HepG2 (cell line): ENCODE data around the gene PHKG2. TPM values are rescaled to one million over a fixed set of nuclear protein-coding genes. Genes with fewer than 3 reads are reported as not detected.

Experiments
- GATAD2A ChIP-seq: IDR thresholded peaks from 2 replicates; pipeline ENCODE4 v1.6.1; 2016
- HES4 ChIP-seq: sonication (generic); formaldehyde crosslinking; IDR thresholded peaks from 2 replicates; pipeline ENCODE4 v1.9.0; 2021; ENCODE audit warnings: mild to moderate bottlenecking, missing genetic modification reagents, borderline replicate concordance
- NCOA2 ChIP-seq: sonication (generic); formaldehyde crosslinking; IDR thresholded peaks from 2 replicates; pipeline ENCODE4 v1.8.0; 2022; ENCODE audit warnings: inconsistent platforms
- NCOA5 ChIP-seq: sonication (generic); formaldehyde crosslinking; IDR thresholded peaks from 2 replicates; pipeline ENCODE4 v1.4.0; 2020; ENCODE audit warnings: missing genetic modification reagents
- PAX8 ChIP-seq: sonication (generic); formaldehyde crosslinking; IDR thresholded peaks from 2 replicates; pipeline ENCODE4 v1.8.0; 2022; ENCODE audit warnings: mild to moderate bottlenecking, missing genetic modification reagents, borderline replicate concordance
- POLR2A ChIP-seq, 2 experiments: IDR thresholded peaks; 2 replicates each; pipeline ENCODE4 v1.6.1; 2011; ENCODE audit warnings: low read depth in 2 of 2, low read length in 2 of 2, mild to moderate bottlenecking in 1 of 2, moderate library complexity in 1 of 2; ENCODE audit not compliant: insufficient read depth in 1 of 2
- RBM22 ChIP-seq: fragments of 200-400 bp; formaldehyde crosslinking; optimal IDR thresholded peaks from 2 replicates; pipeline ENCODE3; 2017; ENCODE audit warnings: mild to moderate bottlenecking, low read length, moderate library complexity
- SIX1 ChIP-seq: sonication (generic); formaldehyde crosslinking; IDR thresholded peaks from 2 replicates; pipeline ENCODE4 v1.4.0; 2020; ENCODE audit warnings: missing genetic modification reagents, borderline replicate concordance
- TMF1 ChIP-seq: sonication (generic); formaldehyde crosslinking; IDR thresholded peaks from 2 replicates; pipeline ENCODE4 v1.8.1; 2022; ENCODE audit warnings: low read depth, missing genetic modification reagents
- ZBTB1 ChIP-seq: sonication (generic); formaldehyde crosslinking; IDR thresholded peaks from 2 replicates; pipeline ENCODE4 v1.4.0; 2020; ENCODE audit warnings: missing genetic modification reagents, borderline replicate concordance
- ZNF234 ChIP-seq: sonication (generic); formaldehyde crosslinking; conservative IDR thresholded peaks from 2 replicates; pipeline ENCODE4 v1.5.1; 2020; ENCODE audit warnings: mild to moderate bottlenecking, missing genetic modification reagents
- ZNF317 ChIP-seq: sonication (generic); formaldehyde crosslinking; IDR thresholded peaks from 2 replicates; pipeline ENCODE4 v1.5.0; 2020; ENCODE audit warnings: mild to moderate bottlenecking, missing genetic modification reagents
- ZNF333 ChIP-seq: sonication (generic); formaldehyde crosslinking; IDR thresholded peaks from 2 replicates; pipeline ENCODE4 v1.4.0; 2020; ENCODE audit warnings: mild to moderate bottlenecking, missing genetic modification reagents, borderline replicate concordance
- ZNF501 ChIP-seq: sonication (generic); formaldehyde crosslinking; IDR thresholded peaks from 2 replicates; pipeline ENCODE4 v1.5.1; 2020; ENCODE audit warnings: mild to moderate bottlenecking, moderate library complexity, missing genetic modification reagents
- ZNF7 ChIP-seq: IDR thresholded peaks from 2 replicates; pipeline ENCODE4 v1.6.1; 2016; ENCODE audit warnings: missing biosample characterization, missing genetic modification reagents
- ZNF790 ChIP-seq: sonication (generic); formaldehyde crosslinking; IDR thresholded peaks from 2 replicates; pipeline ENCODE4 v1.8.0; 2022; ENCODE audit warnings: missing genetic modification reagents, mild to moderate bottlenecking, borderline replicate concordance
- ZSCAN31 ChIP-seq: sonication (generic); formaldehyde crosslinking; IDR thresholded peaks from 2 replicates; pipeline ENCODE4 v1.5.0; 2020; ENCODE audit warnings: low read depth, mild to moderate bottlenecking, missing genetic modification reagents
- polyA plus RNA-seq, 8 experiments: library from polyadenylated mRNA; depleted of rRNA in 3 of 8; stranded (reverse) in 7 of 8; unstranded in 1 of 8; fragments of >200 nt; fragmentation: Illumina TruSeq in 4 of 8; extraction: Trizol in 4 of 8; gene quantifications; 2 replicates each; pipeline versions ENCODE4 v1.2.1 to v1.2.3, GENCODE V29; 2011 to 2016; ENCODE audit warnings: low read depth in 4 of 8, missing spikeins in 1 of 8, mixed read lengths in 1 of 8; ENCODE audit not compliant: insufficient read depth in 1 of 8
- total RNA-seq, 5 experiments: library from RNA; depleted of rRNA; stranded (reverse); fragments of >200 nt; fragmentation: Illumina TruSeq; extraction: Trizol; gene quantifications; 2 replicates each; pipeline ENCODE4 v1.2.3, GENCODE V29; 2016; ENCODE audit warnings: low read depth in 1 of 5
- TF ChIP-seq, protein P1 (sequence below): sonication (generic); formaldehyde crosslinking; IDR thresholded peaks from 2 replicates; pipeline ENCODE4 v1.5.1; 2020; ENCODE audit warnings: missing genetic modification reagents, mild to moderate bottlenecking, borderline replicate concordance
- TF ChIP-seq, protein P2 (sequence below): sonication (generic); formaldehyde crosslinking; IDR thresholded peaks from 2 replicates; pipeline ENCODE4 v1.5.0; 2020; ENCODE audit warnings: missing genetic modification reagents, mild to moderate bottlenecking, borderline replicate concordance
- TF ChIP-seq, protein P3 (sequence below): sonication (generic); formaldehyde crosslinking; IDR thresholded peaks from 2 replicates; pipeline ENCODE4 v1.4.0; 2020; ENCODE audit warnings: missing genetic modification reagents
- TF ChIP-seq, protein P4 (sequence below): sonication (generic); formaldehyde crosslinking; IDR thresholded peaks from 2 replicates; pipeline ENCODE4 v1.4.0; 2020; ENCODE audit warnings: mild to moderate bottlenecking, missing genetic modification reagents, borderline replicate concordance
- TF ChIP-seq, protein P5 (sequence below): sonication (generic); formaldehyde crosslinking; IDR thresholded peaks from 2 replicates; pipeline ENCODE4 v1.4.0; 2020; ENCODE audit warnings: missing genetic modification reagents, borderline replicate concordance

PHKG2 gene
- total and polyA plus RNA-seq, 2 of the 13 experiments (the other 11 are each of a cell fraction or from before 2014, with no cell fraction given): 37.4 to 42.1 TPM

DNA sequence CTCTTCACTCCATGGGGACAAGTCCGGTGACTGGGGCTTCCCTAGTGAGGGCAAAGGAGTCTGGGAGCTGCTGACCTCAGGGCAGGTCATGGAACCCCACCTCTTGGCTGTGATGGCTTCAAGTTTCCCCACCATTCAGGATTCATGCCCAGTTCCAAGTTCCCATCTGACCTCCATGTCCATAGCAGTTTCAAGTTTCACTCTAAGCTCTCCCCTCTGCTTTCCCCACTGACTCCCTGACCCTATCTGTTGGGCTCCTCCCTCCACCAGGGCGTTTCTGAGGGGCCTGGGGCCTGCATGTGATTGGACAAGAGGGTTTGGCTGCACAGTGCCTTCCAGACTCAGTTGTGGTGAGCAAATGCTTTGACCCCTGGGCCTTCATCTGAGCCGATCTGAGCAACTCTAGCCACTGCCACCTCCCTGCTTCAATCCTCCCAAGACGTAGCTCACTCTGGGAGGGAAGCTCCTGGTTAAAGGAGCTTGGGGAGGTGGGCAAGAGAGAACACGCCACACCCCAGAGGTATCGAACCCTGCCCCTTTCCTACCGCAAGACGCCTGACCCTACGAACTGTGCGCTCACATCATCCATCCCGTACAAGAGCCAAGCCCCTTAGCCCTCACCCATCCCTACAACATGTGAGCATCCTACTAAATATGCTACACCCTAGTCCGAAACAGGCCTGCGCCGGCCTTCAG is 30.5 kb downstream of the PHKG2 start (continued):
- no peak for TF ChIP-seq NCOA2
- TF ChIP-seq NCOA5 (CRISPR knock-in tag): no peak
- 0 out of 2 replicates have a peak, but pooled peaks have one; percentile 30 for TF ChIP-seq ZNF333
- TF ChIP-seq ZNF317 (CRISPR knock-in tag): 0 out of 2 replicates have a peak, but pooled peaks have one; percentile 34
- no peak for TF ChIP-seq PAX8 (CRISPR knock-in tag)
- TF ChIP-seq ZSCAN31 (CRISPR knock-in tag): 0 out of 2 replicates have a peak, but pooled peaks have one; percentile 24
- TF ChIP-seq SIX1 (CRISPR knock-in tag): 0 out of 2 replicates have a peak, but pooled peaks have one; percentile 32
- no peak; the same call in 1 of the 2 replicates for TF ChIP-seq ZNF501 (CRISPR knock-in tag)
- TF ChIP-seq, protein P1, sequence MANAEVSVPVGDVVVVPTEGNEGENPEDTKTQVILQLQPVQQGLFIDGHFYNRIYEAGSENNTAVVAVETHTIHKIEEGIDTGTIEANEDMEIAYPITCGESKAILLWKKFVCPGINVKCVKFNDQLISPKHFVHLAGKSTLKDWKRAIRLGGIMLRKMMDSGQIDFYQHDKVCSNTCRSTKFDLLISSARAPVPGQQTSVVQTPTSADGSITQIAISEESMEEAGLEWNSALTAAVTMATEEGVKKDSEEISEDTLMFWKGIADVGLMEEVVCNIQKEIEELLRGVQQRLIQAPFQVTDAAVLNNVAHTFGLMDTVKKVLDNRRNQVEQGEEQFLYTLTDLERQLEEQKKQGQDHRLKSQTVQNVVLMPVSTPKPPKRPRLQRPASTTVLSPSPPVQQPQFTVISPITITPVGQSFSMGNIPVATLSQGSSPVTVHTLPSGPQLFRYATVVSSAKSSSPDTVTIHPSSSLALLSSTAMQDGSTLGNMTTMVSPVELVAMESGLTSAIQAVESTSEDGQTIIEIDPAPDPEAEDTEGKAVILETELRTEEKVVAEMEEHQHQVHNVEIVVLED: no peak
- TF ChIP-seq ZBTB1 (CRISPR knock-in tag): no peak
- TF ChIP-seq ZNF234: no peak
- TF ChIP-seq, protein P2, sequence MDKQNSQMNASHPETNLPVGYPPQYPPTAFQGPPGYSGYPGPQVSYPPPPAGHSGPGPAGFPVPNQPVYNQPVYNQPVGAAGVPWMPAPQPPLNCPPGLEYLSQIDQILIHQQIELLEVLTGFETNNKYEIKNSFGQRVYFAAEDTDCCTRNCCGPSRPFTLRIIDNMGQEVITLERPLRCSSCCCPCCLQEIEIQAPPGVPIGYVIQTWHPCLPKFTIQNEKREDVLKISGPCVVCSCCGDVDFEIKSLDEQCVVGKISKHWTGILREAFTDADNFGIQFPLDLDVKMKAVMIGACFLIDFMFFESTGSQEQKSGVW (CRISPR knock-in tag): no peak
- TF ChIP-seq HES4 (CRISPR knock-in tag): peak; percentile 25; the same call in 1 of the 2 replicates
- no peak for TF ChIP-seq TMF1 (CRISPR knock-in tag)
- TF ChIP-seq ZNF790: 0 out of 2 replicates have a peak, but pooled peaks have one; percentile 28
- TF ChIP-seq ZNF7: no peak
- TF ChIP-seq, protein P3, sequence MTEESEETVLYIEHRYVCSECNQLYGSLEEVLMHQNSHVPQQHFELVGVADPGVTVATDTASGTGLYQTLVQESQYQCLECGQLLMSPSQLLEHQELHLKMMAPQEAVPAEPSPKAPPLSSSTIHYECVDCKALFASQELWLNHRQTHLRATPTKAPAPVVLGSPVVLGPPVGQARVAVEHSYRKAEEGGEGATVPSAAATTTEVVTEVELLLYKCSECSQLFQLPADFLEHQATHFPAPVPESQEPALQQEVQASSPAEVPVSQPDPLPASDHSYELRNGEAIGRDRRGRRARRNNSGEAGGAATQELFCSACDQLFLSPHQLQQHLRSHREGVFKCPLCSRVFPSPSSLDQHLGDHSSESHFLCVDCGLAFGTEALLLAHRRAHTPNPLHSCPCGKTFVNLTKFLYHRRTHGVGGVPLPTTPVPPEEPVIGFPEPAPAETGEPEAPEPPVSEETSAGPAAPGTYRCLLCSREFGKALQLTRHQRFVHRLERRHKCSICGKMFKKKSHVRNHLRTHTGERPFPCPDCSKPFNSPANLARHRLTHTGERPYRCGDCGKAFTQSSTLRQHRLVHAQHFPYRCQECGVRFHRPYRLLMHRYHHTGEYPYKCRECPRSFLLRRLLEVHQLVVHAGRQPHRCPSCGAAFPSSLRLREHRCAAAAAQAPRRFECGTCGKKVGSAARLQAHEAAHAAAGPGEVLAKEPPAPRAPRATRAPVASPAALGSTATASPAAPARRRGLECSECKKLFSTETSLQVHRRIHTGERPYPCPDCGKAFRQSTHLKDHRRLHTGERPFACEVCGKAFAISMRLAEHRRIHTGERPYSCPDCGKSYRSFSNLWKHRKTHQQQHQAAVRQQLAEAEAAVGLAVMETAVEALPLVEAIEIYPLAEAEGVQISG (CRISPR knock-in tag): peak; percentile 13
- TF ChIP-seq, protein P4, sequence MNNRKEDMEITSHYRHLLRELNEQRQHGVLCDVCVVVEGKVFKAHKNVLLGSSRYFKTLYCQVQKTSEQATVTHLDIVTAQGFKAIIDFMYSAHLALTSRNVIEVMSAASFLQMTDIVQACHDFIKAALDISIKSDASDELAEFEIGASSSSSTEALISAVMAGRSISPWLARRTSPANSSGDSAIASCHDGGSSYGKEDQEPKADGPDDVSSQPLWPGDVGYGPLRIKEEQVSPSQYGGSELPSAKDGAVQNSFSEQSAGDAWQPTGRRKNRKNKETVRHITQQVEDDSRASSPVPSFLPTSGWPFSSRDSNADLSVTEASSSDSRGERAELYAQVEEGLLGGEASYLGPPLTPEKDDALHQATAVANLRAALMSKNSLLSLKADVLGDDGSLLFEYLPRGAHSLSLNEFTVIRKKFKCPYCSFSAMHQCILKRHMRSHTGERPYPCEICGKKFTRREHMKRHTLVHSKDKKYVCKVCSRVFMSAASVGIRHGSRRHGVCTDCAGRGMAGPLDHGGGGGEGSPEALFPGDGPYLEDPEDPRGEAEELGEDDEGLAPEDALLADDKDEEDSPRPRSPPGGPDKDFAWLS (CRISPR knock-in tag): no peak
- no peak for TF ChIP-seq GATAD2A
- TF ChIP-seq, protein P5, sequence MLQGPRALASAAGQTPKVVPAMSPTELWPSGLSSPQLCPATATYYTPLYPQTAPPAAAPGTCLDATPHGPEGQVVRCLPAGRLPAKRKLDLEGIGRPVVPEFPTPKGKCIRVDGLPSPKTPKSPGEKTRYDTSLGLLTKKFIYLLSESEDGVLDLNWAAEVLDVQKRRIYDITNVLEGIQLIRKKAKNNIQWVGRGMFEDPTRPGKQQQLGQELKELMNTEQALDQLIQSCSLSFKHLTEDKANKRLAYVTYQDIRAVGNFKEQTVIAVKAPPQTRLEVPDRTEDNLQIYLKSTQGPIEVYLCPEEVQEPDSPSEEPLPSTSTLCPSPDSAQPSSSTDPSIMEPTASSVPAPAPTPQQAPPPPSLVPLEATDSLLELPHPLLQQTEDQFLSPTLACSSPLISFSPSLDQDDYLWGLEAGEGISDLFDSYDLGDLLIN: no peak
- peak; percentile 91 for TF ChIP-seq RBM22
- TF ChIP-seq POLR2A (IDR thresholded peaks at IDR 0.05; ENCODE audit: insufficient read depth in 1 of 2, low read depth in 2 of 2, low read length in 2 of 2): peak in 1 of 2 experiments; percentile 55; a peak in 3 of 4 replicates
